ENCODE measurements around the gene FAM107A.

FAM107A gene

GRCh38 chr3:58522759-58523425 lies 54.3 kb downstream of the FAM107A start:
- Histone ChIP-seq H3K9me3 (ENCODE audit: control insufficient read depth in 1 of 2, low read length in 2 of 2) (no peaks in the 10 kb centered on the region), H3K4me1 (ENCODE audit: control insufficient read depth in 1 of 2, insufficient read depth in 2 of 2, low read length in 2 of 2) (no peaks in the 10 kb centered on the region), H3K27ac (ENCODE audit: low read length) (no peak overlapping the region), H3K27me3 (ENCODE audit: low read depth, low read length) (no peaks in the 10 kb centered on the region), H3K4me3 (ENCODE audit: low read depth in 1 of 2, low read length in 2 of 2) (no peak overlapping the region), H3K36me3 (ENCODE audit: control insufficient read depth in 1 of 2, insufficient read depth in 2 of 2, low read length in 2 of 2) (peaks cover 51 to 81% of the 10 kb centered on the region in 2 donors)

- no peaks in the 10 kb centered on the region for H3K9me3 ChIP-seq (ENCODE audit: control insufficient read depth in 1 of 2, low read length in 2 of 2)
- H3K4me1 ChIP-seq (ENCODE audit: control insufficient read depth in 1 of 2, insufficient read depth in 2 of 2, low read length in 2 of 2), result no peaks in the 10 kb centered on the region
- no peak overlapping the region for H3K27ac ChIP-seq (ENCODE audit: low read length)
- no peak overlapping the region for H3K4me3 ChIP-seq (ENCODE audit: low read depth in 1 of 2, low read length in 2 of 2)
- peaks cover 51 to 82% of the 10 kb centered on the region in 2 donors for H3K36me3 ChIP-seq (ENCODE audit: control insufficient read depth in 1 of 2, insufficient read depth in 2 of 2, low read length in 2 of 2)
- H3K27me3 ChIP-seq (ENCODE audit: low read depth, low read length), result no peaks in the 10 kb centered on the region
Observed at GRCh38 chr3:58521917-58522631, 55.1 kb downstream of the FAM107A start.

GRCh38 chr3:58521336-58521670 lies 55.9 kb downstream of the FAM107A start:
- peaks cover 50 to 82% of the 10 kb centered on the region in 2 donors for H3K36me3 ChIP-seq (ENCODE audit: control insufficient read depth in 1 of 2, insufficient read depth in 2 of 2, low read length in 2 of 2)
- no peaks in the 10 kb centered on the region for H3K27me3 ChIP-seq (ENCODE audit: low read depth, low read length)
- no peak overlapping the region for H3K4me3 ChIP-seq (ENCODE audit: low read depth in 1 of 2, low read length in 2 of 2)
- H3K4me1 ChIP-seq (ENCODE audit: control insufficient read depth in 1 of 2, insufficient read depth in 2 of 2, low read length in 2 of 2), result no peaks in the 10 kb centered on the region
- H3K27ac ChIP-seq (ENCODE audit: low read length), result no peak overlapping the region
- no peaks in the 10 kb centered on the region for H3K9me3 ChIP-seq (ENCODE audit: control insufficient read depth in 1 of 2, low read length in 2 of 2)

GRCh38 chr3:58520403-58521335 lies 56.5 kb downstream of the FAM107A start:
- Histone ChIP-seq H3K4me1 (ENCODE audit: control insufficient read depth in 1 of 2, insufficient read depth in 2 of 2, low read length in 2 of 2) (no peaks in the 10 kb centered on the region), H3K27ac (ENCODE audit: low read length) (no peak overlapping the region), H3K9me3 (ENCODE audit: control insufficient read depth in 1 of 2, low read length in 2 of 2) (no peaks in the 10 kb centered on the region), H3K27me3 (ENCODE audit: low read depth, low read length) (no peaks in the 10 kb centered on the region), H3K4me3 (ENCODE audit: low read depth in 1 of 2, low read length in 2 of 2) (no peak overlapping the region), H3K36me3 (ENCODE audit: control insufficient read depth in 1 of 2, insufficient read depth in 2 of 2, low read length in 2 of 2) (peaks cover 48 to 79% of the 10 kb centered on the region in 2 donors)

GRCh38 chr3:58519668-58520402 lies 57.4 kb downstream of the FAM107A start:
- Histone ChIP-seq H3K27me3 (ENCODE audit: low read depth, low read length) (no peaks in the 10 kb centered on the region), H3K9me3 (ENCODE audit: control insufficient read depth in 1 of 2, low read length in 2 of 2) (no peaks in the 10 kb centered on the region), H3K36me3 (ENCODE audit: control insufficient read depth in 1 of 2, insufficient read depth in 2 of 2, low read length in 2 of 2) (peaks cover 48 to 77% of the 10 kb centered on the region in 2 donors), H3K4me3 (ENCODE audit: low read depth in 1 of 2, low read length in 2 of 2) (no peak overlapping the region), H3K4me1 (ENCODE audit: control insufficient read depth in 1 of 2, insufficient read depth in 2 of 2, low read length in 2 of 2) (no peaks in the 10 kb centered on the region), H3K27ac (ENCODE audit: low read length) (no peak overlapping the region)

- H3K27me3 ChIP-seq (ENCODE audit: low read depth, low read length), result no peaks in the 10 kb centered on the region
- no peaks in the 10 kb centered on the region for H3K9me3 ChIP-seq (ENCODE audit: control insufficient read depth in 1 of 2, low read length in 2 of 2)
- H3K4me1 ChIP-seq (ENCODE audit: control insufficient read depth in 1 of 2, insufficient read depth in 2 of 2, low read length in 2 of 2), result no peaks in the 10 kb centered on the region
- H3K36me3 ChIP-seq (ENCODE audit: control insufficient read depth in 1 of 2, insufficient read depth in 2 of 2, low read length in 2 of 2), result peaks cover 36 to 75% of the 10 kb centered on the region in 2 donors
- no peak overlapping the region for H3K4me3 ChIP-seq (ENCODE audit: low read depth in 1 of 2, low read length in 2 of 2)
- no peak overlapping the region for H3K27ac ChIP-seq (ENCODE audit: low read length)
Observed at GRCh38 chr3:58518291-58518789, 58.9 kb downstream of the FAM107A start.

- Histone ChIP-seq H3K27ac (ENCODE audit: low read length) (no peak overlapping the region), H3K36me3 (ENCODE audit: control insufficient read depth in 1 of 2, insufficient read depth in 2 of 2, low read length in 2 of 2) (peaks cover 25 to 54% of the 10 kb centered on the region in 2 donors), H3K4me3 (ENCODE audit: low read depth in 1 of 2, low read length in 2 of 2) (no peak overlapping the region), H3K4me1 (ENCODE audit: control insufficient read depth in 1 of 2, insufficient read depth in 2 of 2, low read length in 2 of 2) (no peaks in the 10 kb centered on the region), H3K9me3 (ENCODE audit: control insufficient read depth in 1 of 2, low read length in 2 of 2) (no peaks in the 10 kb centered on the region), H3K27me3 (ENCODE audit: low read depth, low read length) (no peaks in the 10 kb centered on the region)
Observed at GRCh38 chr3:58514405-58514804, 62.8 kb downstream of the FAM107A start.
